NT2/D1 (cell line): ENCODE data around the gene GRAMD4.

Source experiments
- YY1 ChIP-seq: IDR thresholded peaks from 2 replicates; pipeline ENCODE4 v1.6.1; 2011; ENCODE audit not compliant: insufficient read length, insufficient read depth
- ZNF274 ChIP-seq: IDR thresholded peaks from 2 replicates; pipeline ENCODE4 v1.6.1; 2011; ENCODE audit warnings: mild to moderate bottlenecking, low read depth, low read length

GRCh38 chr22:46652847-46653331 lies 32.7 kb downstream of the GRAMD4 start:
- TF ChIP-seq ZNF274 (no peak), YY1 (no peak)
